GM19099 (cell line): ENCODE measurements around the gene IFITM10.

Source experiments
- POLR2A ChIP-seq: IDR thresholded peaks from 3 replicates; pipeline ENCODE4 v1.6.1; 2011; ENCODE audit warnings: low read depth; ENCODE audit not compliant: insufficient read length; ENCODE audit errors: extremely low read depth

The IFITM10 gene

DNA sequence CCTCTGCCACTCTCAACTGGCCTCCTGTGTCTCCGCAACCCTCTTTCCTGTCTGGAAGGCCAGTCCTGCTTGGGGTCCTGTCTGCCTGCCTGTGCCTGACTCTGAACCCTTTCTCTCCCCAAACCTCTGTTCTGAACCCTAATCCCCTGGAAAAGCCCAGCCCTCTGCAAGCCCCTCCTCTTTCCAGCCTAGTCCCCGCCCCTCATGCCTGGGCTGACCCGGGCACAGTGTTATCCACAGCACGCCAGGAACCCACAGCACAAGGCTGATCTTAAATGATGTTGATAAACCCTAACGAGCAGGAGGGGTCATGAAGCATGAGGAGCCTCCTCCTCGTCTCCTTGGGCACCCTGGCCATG lies at the start of gene IFITM10:
TSS of gene IFITM10 (minus strand) at position 115 of the 359 bp plus-strand sequence. CDS start 153 bp downstream, outside the sequence.
- TF ChIP-seq POLR2A = no peak

- TF ChIP-seq POLR2A = no peak
Observed at GRCh38 chr11:1797391-1798125, 47.2 kb upstream of the IFITM10 start.

GRCh38 chr11:1796413-1797011 lies 46.1 kb upstream of the IFITM10 start:
- TF ChIP-seq POLR2A = no peak

- TF ChIP-seq POLR2A = no peak
Observed at GRCh38 chr11:1793081-1793480, 42.7 kb upstream of the IFITM10 start.

- TF ChIP-seq POLR2A = no peak
Observed at GRCh38 chr11:1792461-1792860, 42.1 kb upstream of the IFITM10 start.

- TF ChIP-seq POLR2A = no peak
Observed at GRCh38 chr11:1791912-1792311, 41.5 kb upstream of the IFITM10 start.

GRCh38 chr11:1786466-1786865 lies 36.1 kb upstream of the IFITM10 start:
- TF ChIP-seq POLR2A = no peak

DNA sequence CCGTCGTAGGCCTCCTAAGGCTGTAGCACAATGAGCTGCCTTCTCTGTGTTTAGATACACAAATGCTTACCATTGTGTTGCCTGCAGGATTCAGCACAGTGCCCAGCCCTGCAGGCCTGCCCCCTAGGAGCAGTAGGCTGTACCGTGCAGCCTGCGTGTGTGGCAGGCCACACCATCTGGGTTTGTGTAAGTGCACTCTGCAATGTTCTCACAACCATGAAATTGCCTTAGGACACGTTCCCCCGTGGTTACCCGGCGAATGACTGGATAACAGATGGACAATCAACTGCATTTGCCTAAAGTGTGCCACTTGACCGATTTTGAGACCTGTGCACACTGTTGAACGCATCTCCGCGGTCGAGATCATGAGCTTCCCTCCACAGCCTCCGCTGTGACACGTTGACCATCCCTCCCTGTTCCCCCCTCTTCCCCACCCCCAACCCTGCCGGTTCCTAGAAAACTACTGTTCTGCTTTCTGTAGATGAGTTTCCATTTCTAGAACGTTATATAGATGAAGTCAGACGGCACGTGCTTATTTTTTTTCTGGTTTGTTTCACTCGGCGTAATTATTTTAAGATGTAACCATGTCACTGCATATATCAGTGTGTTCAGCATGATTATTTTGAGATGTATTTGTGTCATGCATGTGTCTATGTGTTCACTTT lies 35.5 kb upstream of the IFITM10 start:
- TF ChIP-seq POLR2A = no peak

GRCh38 chr11:1784761-1785650 lies 34.6 kb upstream of the IFITM10 start:
- no peak for TF ChIP-seq POLR2A

DNA sequence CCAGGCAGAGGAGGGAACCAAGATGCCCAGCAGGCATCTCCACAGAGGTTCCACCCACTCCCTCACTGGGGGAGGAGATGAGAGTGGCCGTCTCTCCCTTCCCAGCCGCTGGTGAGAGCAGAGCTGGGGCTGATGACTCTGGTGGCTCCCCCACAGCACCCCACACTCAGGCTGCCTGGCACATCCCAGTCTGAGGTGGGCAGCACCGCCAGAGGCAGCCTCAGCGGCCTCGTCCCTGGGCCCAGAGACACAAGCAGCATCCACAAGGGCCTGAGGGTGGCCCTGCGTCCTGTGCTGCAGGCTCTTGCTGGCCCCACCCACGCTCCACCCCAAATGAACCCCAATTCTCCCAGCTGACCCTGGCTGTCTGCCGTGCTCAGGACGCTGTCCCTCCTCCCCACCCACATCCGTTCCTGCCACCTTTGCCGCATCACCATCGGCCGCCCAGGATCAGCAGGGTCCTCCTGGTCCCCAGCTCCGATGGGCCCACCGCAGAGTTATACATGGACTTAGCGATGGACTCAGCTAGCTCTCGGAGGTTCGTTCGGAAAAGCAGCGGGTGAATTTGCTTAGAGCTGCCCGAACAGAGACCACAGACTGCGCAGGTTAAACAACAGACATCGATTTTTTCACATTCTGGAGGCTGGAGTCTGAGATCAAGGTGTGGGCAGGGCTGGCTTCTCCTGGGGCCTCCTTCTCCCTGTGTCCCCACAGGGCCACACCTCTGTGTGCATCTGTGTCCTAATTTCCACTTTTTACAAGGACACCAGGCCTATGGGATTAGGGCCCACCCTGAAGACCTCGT lies 33.5 kb upstream of the IFITM10 start:
- TF ChIP-seq POLR2A = no peak

DNA sequence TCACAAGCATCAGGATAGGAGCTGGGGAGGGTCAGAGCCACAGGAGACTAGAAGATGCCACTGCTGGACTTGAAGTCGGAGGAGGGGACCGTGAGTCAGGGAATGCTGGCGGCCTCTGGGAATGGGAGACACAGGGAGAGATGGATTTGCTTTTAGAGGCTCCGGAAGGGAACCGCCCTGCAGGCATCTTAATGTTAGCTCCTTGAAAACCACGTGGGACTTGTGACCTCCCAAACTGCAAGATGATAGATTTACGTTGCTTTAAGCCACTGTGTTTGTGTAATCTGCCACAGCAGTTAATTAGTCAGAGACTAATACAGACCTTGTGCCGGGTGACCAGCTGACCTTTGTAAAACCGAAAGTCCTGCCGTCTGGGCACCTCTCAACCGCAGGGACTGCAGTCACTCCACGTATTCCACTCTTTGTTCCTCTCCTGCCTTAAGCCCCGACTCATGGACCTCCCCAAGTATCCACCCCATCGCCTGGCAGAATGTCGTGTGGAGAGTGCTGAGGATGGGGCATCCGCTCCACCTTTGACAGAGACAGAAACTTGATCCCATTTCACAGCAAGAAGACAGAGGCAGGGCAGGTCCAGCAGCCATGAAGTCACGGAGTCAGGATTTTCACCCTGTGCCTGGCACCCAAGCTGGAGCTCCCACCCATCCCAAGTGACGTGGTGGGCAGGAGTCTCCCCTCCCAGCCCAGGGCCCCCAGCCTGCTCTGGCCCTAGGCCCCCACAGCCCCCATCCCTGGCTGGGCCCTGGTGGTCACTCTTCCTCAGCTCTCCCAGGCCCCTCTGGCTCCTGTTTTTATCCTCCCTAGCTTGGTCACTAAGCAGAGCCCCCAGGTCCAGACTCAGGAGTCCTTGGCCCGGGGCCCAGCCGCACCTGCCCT lies 32.7 kb upstream of the IFITM10 start:
- no peak for TF ChIP-seq POLR2A

DNA sequence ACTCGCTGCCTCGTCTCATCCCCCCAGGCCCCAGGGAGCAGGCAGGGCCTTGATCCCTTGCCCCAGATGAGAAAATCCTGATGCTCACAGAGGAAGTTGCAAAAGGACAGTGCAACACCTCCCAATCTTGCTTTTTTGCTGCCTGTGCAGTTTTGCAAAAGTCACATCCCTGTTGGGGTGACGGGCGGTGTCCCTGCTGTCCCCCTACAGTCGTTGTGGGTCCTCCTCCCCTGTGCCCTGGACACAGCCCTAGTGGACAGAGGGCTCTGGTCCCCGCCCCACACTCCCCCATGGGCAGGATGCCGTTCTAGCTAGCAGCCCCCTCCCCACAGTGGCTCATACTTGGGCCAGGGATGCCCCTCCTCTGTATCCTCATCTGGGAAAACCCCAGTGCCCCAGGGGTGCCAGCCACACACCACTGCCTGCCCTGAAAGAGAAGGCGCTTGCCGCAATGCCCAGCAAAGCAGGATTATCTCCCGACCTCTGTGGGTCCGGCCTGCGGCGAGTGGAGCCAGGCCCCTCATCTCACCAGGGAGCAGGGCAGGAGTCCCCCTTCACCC lies 31.7 kb upstream of the IFITM10 start:
- no peak for TF ChIP-seq POLR2A

DNA sequence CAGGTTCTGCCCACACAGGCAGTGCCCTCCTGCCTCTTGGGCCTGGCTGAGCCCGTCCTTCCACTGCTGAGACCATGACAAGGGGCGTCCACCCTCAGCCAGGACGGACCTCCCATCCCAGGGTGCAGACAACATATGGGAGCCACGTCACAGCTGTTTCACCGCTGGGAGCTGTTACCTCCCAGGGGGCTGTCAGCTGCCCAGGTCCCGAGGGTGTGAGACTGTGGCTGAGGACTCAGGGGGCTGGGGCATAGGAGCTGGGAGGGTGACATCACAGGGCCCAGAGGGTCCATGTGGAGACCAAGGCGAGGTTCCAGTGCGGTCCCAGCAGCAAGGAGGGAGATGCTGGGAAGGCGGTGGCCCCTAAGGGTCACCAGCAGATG lies 31.2 kb upstream of the IFITM10 start:
- TF ChIP-seq POLR2A = no peak
